GM18502 (cell line): Measurements from ENCODE around the gene NPHP4.
"Not testable (repeated sequence)": the region's sequence is repeated elsewhere in the genome, so short reads cannot be mapped to it uniquely, and the experiment has no call there.

Experiments
- ATAC-seq: cut with Tn5 transposase; IDR thresholded peaks from one replicate; pipeline ENCODE4 v1.9.1; 2021; ENCODE audit warnings: mild to moderate bottlenecking; ENCODE audit not compliant: unreplicated experiment, poor library complexity

NPHP4 gene

DNA sequence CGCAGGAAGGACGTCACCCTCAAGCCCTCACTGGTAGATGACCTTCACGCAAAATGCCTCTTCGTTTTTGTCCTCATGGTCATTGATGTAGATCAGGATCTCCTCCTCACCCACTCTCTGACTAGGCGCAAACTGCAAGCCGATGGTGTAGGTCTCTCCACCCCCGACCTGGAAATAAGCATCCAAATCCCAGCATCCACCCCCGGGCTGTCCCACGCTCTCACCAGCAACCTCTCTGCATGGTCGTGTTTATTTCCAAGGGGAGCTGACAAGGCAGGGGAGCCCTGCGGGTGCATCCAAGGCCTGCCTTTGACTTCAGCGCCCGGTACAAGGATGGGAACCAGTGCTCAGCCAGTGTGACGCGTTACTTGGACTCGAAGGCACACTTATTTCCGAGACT, 129.0 kb downstream of the NPHP4 start:
- no peak for ATAC-seq

DNA sequence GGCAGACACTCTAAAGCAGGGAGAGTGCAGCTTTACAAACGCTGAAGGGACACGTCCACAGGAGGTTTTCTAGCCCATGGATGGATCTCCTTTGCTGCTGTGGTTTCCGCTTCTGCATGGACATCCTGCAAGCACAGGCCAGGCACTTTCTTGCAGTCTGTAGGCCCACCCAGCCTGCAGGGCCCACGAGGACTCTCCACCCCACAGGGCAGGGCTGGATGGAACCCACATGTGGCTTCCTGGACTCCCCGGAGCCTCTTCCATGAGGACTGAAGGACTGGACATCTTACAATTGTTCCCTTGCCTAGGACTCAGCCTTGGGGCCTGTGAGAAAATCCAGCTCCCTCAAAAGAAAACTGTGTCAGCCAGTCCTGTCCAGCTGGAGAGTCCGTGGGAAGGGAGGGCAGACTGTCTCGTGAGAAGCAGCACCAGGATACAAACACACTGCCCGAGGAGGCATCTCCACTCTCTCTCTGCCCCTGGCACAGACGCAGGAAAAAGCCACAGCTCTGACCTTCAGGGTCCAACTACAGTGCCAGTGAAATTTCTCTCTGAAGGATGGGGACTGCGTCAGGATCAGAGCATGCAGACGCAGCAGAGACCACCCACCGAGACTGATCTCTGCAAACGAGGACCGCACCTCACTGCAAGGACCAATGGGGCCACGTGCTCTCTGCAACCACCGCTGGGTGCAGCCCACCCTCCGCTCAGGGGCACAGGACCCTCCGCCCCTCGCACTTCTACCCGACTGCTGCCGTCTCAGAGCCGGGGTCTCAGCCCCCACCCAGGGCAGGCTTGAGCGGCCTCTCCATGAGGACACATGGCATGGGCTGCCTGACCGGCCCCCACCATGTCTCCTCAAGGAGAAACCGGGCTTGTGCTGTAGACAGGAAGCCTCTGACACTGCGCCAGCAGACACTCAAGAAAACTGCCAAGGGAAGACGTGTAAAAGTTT, 130.1 kb downstream of the NPHP4 start:
- no peak for ATAC-seq

DNA sequence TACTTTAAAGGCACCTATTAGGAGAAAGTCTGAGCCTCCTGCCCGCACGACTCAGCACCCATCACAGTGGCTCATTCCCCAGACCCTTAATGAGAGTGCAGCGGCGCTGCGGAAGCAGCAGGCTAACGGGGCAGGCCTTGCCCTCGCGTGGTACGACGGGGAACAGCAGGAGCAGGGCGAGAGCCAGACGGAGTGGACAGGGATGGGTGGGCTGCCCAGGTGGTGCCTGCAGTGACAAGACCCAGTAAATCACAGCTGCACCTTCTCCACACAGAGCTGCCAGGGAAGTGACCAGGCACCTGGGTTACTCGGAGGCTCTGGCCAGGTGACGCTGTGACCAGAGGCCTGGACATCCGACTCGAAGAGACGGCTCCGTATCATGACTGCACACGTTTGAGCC, 131.9 kb downstream of the NPHP4 start:
- no peak for ATAC-seq

- no peak for ATAC-seq
These were observed 132.5 kb downstream of the NPHP4 start for GRCh38 chr1:5859766-5860165.

- no peak for ATAC-seq
These were observed 133.3 kb downstream of the NPHP4 start for GRCh38 chr1:5858844-5859407.

DNA sequence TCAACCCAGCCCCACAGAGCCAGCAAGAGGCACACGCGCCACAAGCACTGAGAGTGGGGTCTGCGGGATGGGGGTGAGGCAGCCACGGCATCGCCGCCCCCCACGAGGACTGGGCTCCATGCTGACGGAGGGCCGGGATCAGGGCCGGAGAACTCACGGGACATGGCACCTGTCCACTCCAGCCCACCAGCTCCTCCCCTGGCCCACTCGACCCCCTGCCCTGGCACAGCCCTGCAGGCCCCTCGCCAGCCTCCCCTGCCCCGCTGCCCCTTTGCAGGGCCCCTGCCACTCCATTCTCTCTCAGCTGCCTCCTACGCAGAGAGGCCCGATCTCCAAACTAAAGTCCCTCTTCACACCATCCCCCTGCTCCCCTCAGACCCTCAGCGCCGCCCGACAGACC, 134.0 kb downstream of the NPHP4 start:
- no peak for ATAC-seq

- no peak for ATAC-seq
These were observed 134.6 kb downstream of the NPHP4 start for GRCh38 chr1:5857508-5858090.

- ATAC-seq: no peak
These were observed 135.2 kb downstream of the NPHP4 start for GRCh38 chr1:5857011-5857410.

- ATAC-seq: no peak
These were observed 135.9 kb downstream of the NPHP4 start for GRCh38 chr1:5856246-5856815.

- ATAC-seq: no peak
These were observed 136.9 kb downstream of the NPHP4 start for GRCh38 chr1:5855196-5855897.

DNA sequence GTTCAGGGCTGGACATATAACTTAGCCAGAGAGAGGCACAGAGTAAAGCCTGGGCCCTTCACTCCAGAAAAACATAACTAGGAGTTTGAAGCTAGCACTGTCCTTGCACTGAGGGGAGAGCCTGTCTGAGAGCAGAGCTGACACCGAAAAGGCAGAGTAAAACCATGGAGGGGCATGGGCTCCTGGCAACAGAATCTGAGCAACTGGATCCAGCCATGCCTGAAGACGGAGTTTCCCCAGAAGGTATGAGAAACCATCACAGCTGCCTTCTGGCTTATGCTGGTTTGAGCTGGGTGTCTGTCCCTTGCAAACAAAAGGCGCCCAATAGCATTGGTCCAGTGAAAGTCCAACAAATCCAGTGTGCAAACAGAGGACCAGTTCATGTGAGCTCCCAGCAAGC, 137.5 kb downstream of the NPHP4 start:
- ATAC-seq: no peak

GRCh38 chr1:5853858-5854257, 138.4 kb downstream of the NPHP4 start:
- ATAC-seq: not testable (repeated sequence)

GRCh38 chr1:5850503-5850902, 141.7 kb downstream of the NPHP4 start:
- no peak for ATAC-seq

DNA sequence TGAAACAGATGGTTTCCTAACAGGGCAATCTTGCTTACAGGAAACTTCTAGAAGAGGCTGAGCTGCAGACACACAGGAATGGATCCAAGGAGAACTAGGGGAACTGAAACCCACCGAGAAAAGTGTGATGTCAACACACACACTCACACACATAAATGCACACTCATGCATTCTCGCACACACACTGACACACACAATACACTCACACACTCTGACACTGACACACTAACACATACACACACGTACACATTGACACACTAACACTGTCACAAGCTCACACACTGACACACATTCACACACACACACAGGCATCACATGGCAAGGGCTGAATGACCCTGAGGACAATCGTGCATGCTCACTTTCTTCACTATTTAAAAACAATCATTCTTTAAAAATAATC, 142.7 kb downstream of the NPHP4 start:
- ATAC-seq: no peak

GRCh38 chr1:5847013-5847659, 145.1 kb downstream of the NPHP4 start:
- no peak for ATAC-seq

- ATAC-seq: no peak
These were observed 146.8 kb downstream of the NPHP4 start for GRCh38 chr1:5845376-5845775.

- ATAC-seq: no peak
These were observed 147.8 kb downstream of the NPHP4 start for GRCh38 chr1:5844442-5844841.

DNA sequence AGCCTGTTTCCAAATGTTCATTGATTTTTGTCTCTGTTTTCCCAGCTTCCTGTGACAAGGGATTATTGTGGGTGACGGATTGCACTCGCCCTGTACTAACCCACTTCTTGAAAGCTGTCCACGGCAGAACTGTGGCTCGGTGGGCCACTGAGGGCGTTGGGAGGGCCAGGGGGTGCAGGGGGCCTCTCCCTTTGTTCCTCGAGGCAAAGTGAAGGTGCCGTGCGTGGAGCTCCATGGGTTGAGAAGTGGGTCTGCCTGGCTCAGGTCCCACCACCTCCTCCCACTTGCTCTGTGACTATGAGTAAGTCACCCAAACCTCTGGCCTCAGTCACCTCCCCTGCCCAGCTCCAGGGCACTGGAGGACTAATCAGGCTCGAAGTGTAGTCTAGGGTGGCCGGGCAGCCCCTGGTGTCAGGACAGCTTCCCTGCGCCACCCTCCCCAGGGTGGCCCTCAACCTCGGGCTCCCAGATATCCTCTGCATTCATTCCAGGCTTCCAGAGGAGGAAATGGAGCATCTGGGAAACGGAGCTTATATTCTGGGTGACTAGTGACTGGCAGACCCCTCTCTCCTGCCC, 148.6 kb downstream of the NPHP4 start:
- no peak for ATAC-seq

- no peak for ATAC-seq
These were observed 149.5 kb downstream of the NPHP4 start for GRCh38 chr1:5842679-5843078.

DNA sequence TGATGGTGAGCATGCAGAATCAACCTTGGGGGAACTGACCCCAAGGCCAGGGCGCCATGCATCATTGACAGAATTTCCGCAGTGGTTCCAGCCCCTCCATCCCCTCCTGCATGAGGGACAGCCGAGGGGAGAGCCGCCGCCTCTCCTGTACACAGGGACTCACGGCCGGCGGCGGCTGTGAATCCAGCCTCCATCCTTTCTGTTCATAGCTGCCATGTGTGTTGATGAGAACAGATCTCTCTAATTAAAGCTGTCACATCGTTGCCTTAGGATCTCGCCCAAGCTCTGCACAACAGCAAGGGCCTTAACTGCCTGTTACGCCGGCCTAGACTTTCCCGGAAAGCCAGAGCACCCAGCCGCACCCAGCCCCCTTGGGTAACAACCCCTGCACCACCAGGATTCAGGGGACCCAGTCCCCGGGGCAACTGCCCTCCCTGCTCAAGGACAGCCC, 151.6 kb downstream of the NPHP4 start:
- no peak for ATAC-seq
